Amygdala (tissue), 56 donors: ENCODE results near the gene TSPAN14.

Experiments
- DNase-seq, 56 donors: peaks; one replicate each; lab custom pipeline; 2025; lab: John Stamatoyannopoulos, UW

TSPAN14 gene

DNA sequence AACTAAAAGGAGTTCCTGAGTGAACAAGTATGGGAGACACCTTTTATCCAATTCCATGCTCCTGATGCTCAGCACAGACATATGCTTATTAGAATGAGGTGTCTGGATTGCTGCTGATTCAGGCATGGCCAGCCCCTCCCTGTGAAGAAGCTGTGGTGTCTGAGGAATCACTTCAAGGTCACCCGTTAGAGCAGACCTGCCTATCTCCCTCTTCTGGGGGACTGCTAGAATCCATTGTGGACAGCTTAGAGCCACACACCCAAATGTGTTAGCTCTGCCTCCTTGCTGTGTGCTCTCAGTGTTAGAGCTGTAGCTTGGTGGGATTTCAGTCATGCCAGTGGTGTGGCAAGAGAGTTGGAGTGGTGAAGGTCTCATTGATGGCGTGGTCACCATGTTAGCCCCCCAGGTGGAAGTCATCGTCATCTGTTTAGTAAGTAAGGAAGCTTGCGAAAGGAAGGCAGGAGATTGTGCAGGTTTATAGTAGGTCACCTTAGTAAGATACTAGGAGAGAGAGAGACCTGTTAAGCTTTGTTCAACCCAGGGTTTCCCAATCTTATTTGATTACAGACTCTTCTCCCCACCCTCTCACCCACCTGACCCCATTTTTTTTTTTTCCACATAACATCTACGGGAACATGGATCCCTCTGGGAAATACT lies 32.9 kb upstream of the TSPAN14 start:
- DNase-seq = no peak

DNA sequence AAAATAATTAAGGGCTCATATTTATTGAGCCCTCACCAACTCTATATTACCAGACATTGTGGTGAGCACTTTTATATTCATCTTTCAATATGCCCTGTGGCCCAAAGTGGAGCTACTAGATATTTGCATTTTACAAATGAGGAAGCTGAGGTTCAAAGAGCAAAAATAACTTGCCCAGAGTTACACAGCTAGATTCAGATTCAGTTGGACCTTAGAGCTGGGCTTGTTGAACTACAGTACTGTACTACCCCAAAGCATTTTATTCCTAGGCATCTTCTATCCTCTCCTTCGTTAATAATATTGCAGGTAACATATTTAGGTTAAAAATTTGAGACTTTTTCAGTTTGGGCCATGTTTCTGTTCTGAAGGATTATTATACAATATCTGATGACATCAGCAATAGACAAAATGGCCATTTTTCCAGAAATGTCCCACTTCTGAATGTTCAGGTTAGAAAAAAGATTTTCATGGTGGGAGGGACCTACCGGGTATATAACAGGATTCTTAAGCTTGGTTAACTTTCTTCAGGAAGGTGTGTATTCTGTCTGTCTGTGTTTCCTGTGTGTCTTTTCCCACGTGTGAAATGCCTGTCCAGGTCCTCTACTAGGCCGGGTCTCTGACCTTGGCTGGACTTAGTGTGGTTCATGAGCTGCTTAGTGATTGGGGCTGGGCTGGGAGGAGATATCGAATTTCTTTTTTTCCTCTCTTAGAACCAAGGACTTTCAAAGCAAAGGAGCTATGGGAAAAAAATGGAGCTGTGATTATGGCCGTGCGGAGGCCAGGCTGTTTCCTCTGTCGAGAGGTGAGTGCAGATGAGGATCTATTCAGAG lies 32.2 kb upstream of the TSPAN14 start:
- no peak for DNase-seq

DNA sequence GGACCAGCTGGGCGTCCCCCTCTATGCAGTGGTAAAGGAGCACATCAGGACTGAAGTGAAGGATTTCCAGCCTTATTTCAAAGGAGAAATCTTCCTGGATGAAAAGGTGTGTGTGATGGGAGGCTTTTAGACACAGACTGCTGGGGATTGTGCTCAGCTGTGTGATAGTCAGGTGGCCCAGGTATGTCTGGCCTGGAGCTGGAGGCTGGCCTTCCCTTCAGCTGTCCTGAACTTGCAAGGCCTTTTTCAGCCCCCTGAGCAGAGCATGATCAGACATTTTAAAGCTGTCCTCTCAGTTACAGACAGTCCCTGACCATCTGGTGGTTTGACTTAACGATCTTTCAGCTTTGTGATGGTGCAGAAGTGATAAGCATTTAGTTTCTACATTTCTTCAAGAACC lies 28.2 kb upstream of the TSPAN14 start:
- DNase-seq = no peak

DNA sequence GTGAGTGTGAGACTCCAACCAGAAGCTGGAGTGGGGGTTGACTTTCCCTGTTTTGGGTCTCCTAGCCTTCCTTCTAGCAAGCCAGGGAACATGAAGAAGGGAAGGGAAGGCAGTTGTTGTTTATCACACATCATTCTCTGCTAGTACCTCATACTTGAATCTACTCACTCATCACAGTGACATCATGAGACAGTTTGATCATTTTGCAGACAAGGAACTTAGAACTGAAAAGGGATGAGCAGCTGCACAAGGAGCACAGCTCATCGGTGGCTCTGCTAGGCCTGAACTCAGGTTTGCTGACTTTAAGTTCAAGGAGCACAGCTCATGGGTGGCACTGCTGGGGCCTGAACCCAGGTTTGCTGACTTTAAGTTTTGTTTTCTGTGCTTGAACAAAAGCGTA lies 26.6 kb upstream of the TSPAN14 start:
- no peak for DNase-seq

DNA sequence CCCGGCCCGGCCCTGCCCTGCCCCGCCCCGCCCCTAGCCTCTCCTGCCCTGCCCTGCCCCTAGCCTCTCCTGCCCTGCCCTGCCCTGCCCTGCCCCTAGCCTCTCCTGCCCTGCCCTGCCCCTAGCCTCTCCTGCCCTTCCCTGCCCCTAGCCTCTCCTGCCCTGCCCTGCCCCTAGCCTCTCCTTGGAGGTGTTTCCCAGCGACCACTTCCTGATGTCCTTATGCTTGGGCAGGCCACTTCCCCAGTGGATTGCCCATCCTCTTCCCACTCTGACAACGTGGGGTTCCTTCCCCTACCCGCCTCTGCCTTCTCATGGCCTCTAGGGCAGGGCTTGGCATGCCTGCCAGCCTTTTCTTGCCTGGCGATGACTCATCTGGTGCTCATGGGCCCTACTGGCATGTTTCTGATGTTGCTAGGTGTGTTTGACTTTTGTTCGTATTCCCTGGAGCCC lies 24.6 kb upstream of the TSPAN14 start:
- no peak for DNase-seq

DNA sequence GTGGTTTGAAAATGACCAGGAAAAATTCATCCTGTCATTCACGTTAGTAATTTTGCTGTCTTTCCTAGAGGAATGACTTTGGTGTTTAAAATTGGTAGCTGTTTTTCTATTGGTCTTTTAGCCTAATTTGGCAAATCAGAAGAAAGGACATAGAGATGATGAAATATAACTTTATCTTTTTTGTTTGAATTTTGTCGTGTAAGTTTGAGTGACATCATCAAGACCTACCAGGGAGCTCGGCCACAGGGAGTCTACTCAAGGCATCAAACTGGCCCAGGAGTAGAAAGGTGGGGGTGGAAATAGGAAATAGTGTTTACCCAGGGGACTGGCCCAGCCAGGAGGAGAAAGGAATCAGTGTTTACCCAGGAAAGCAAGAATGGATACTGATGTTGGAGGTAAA lies 21.0 kb upstream of the TSPAN14 start:
- DNase-seq = no peak

DNA sequence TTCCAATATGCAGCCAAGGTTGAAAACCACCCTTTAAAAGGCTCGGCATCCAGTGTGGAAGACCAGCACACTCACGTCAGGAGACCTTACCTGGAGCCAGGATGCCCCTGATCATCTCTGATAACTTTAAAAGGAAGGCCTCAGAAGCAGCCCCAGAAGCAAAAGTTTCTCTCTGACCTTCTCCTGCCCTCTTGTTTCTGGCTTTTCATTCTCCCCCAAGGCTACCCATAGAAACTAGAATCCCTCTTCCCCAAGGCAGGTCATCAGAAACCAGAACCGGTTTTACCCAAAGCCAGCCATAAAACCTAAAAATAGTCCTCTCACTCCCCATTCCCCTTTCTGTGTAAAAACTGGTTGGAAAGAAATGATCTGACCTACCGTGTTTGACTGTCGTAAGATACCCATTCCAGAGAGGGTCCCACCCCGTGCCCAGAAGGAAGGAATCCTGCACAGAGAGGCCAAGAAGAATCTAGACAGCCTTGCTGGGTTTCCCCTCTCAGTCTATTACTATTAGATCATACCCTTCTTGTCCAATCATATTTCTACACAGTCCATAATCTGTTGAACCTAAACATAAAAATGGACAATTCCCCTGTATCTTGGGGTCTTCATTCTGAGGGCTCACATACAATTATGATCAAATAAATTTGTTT lies 17.5 kb upstream of the TSPAN14 start:
- DNase-seq = no peak

DNA sequence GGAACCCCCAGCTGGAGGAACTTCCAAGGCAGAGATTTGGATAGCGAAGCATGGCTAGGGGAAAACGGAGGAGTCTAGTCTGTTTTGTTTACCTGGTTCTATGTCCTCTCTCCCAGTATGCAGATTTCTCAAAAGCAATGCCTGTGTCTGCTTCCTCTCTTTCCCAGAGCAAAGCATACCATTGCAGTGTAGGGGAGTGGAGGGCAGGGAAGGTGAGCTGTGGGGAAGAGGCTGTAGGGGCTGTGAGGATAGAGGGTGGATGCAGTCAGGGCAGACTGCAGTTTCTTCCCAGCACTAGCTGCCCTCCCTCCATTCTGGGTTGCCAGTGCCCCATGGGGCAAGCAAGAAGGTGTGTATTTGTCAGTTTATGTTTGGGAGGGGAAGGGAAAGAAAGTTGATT lies 16.9 kb upstream of the TSPAN14 start:
- no peak for DNase-seq

DNA sequence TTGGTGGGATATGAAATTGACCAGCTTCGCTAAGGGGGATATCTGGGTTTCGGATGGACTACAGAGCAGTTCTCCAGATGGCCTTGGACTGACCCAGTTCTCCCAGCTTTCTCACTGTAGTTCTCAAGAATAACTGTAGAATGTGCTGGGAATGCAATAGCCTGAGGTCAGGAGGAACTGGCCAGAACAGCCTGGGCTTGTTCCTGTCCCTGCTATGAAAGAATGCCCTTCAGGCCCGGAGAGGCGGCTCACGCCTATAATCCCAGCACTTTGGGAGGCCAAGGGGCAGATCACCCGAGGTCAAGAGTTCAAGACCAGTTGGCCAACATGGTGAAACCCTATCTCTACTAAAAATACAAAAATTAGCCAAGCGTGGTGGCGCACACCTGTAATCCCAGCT lies 12.3 kb upstream of the TSPAN14 start:
- DNase-seq = no peak

DNA sequence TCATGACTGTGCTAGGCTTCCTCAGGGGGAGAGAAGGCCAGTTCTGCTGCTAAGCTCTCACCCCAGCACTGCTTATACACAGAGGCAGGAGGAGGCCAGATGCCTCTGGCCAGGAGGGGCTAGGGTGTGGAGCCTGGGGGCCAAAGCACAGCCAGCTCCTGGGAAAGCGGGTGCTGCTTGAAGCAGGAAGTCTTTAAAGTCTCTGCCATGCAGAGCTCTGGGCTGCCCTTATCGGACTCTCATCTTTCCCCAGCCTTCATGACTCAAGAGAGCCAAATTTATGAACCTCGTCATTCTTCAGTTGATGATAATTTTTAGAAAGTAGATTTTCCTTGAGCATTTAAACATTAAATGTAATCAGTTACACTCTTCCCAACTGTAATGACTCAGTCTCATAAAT lies 11.2 kb upstream of the TSPAN14 start:
- DNase-seq = no peak

DNA sequence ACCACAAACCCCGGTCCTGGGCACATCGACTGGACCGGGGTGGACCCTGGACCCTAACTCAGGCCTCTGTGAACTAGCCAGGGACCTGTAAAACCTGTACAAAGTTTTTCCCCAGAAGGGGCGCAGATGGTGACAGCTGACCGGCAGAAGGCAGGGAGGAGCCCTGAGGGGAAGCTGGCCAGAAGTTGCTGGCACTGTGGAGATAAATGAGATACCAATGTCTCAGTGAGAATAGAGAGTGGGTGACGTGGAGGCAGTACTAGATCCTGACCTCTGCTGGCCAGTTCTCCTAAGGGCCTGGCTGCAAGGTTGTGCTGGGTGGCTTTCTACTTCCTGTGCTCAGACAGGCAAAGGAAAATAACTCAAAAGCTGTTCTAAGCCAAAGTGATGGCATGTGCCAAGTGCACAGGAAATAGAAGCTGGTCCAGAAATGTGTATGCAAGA lies 10.6 kb upstream of the TSPAN14 start:
- peak in 2 of 56 donors; percentile 31 to 37 for DNase-seq

DNA sequence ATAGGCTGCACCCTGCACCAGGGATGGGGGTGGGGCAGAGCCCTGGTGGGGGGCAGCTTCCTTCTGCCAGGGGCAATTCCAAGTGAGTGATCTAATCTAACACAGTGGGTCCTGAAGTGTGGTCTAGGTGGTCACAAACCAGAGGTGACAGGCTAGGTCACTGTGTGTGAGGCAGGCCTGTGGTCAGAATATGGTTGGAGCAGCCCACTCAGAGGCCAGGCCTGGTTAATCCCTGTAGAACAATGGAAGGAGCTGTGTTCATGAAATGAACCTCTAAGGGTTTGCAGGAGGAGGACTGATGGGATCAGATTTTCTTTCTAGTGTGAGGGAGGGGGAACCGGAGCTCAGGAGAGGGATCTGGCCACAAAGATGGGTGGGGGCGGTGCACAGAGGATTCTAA lies 10.0 kb upstream of the TSPAN14 start:
- no peak for DNase-seq

DNA sequence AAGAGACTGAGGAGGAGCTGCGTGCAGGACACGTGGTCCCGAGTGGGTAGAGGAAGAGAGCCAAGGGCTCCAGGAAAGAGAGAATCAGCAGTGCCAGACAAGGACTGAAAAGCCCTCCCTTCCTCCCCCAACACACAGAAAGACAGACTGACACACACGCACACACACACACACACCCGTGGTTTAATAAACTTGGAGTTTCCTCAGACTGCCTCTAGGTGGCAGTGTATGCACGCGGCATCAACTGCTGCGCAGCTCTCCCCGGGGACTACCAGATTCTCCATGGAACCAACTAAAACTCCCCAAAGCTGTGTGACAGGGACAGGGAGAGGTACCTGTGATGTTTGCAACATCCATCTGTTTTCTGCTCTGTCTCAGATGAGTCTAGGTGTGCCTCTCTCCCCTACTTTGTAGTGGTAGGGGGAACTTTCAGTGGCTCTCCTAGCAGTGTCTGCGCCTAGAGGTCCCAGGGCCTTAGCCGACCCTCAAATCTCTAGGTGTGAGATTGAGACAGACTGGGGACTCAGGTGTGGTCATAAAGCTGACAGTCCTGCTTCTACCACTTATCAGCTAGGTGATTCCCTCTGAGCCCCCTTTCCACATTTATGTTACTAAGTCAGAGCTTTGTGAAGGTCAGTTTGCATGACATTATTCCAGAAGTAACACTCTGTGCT lies 9.3 kb upstream of the TSPAN14 start:
- DNase-seq = peak in 44 of 56 donors; percentile 36 to 83 (median 57)

DNA sequence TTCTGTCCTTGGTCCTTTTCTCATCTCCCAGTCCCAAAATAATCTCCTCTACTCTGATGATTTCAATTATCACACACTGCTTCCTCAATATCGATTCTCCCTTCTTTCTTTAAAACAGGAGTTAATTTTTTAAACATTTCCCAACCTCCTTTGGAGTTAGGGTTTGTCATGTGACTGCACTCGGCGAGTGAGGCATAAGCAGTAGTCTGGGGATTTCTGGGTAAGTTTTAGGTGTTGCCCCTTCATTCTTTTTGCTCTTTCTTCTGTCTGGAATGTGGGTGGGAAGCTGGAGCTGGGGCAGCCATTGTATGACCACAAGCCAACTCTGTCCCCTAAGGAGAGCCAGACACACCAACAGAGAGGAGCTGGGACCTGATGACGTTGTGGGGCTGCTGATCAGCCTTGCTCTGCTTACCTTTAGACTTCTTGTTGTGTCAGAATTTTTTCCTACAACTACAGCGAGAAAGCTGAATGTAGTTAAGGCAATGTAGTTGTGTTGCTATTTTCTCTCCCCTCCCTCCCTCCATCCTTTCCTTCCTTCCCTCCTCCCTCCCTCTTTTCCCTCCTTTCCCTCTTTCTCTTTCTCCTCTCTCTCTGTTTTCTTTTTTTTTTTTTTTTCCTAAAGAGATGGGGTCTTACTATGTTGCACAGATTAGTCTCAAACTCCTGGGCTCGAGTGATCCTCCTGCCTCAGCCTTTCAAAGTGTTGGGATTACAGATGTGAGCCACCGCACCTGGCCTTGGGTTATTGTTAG lies 6.5 kb upstream of the TSPAN14 start:
- DNase-seq = no peak

DNA sequence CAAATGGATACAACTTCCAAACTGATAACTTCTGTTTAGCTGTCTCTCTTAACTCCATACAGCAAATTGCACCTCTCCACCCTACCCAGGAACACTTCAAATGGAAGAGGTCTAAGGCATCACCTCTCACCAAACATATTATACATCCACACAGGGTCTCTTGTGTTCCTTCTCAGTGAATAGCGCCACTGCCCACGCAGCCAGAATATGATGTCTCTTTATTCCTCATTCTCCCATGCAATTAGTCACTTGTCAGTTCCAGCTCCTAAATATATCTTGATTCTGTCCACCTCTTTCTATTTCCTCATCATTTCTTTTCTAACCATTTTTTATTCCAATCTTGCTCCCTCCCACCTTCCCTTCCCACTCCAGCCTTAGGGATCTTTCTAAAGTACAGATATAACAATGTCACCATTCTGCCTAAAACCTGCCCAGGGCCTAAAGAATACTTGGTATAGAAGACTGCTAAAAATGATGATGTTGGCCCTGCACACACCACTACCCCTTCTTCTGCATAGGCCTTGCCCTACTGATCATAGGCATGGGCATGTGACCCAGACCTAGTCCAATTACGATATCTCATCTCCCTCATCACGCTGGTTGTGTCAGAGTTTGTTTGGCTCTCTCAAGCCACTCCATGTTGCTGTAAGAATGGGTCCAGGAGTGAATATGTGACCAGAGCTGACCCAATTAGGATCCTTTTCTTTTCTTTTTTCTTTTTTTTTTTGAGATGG lies 5.7 kb upstream of the TSPAN14 start:
- peak in 2 of 56 donors; percentile 14 to 42 for DNase-seq

DNA sequence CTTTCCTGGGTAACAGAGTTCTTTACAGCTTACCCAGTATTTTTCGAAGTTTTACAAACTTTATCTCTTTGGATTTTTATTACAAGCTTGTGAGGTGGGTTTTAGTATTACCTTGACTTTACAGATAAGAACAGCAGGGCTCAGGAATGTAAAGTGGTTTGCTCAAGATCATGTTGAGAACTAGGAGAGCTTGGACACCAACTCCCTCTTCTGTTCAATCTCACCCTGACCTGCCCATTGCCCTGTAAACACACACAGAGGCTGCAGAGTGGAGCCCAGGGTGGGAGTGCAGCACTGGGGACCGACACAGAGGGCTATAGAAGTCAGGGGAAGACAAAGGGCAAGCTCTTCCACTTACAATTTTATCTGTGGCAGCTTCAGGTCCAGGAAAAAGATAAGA lies 4.6 kb upstream of the TSPAN14 start:
- no peak for DNase-seq

DNA sequence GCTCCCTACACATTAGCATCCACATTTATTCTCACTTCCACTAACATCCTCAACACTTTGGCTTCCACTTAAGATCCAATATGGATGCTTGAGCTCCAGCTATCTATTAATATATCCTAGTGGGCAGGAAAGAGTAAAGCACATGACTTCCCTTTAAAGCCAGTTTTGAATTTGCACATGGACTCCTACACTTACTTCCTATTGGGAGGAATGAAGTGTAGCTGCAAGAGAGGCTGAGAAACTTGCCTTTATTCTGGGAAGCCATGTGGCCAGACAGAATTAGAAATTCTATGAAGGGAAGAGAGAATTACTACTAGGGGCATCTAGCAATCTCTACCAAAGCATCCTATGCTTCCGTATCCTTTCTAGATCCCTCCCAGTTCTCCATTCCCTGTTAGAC lies 3.0 kb upstream of the TSPAN14 start:
- no peak for DNase-seq

DNA sequence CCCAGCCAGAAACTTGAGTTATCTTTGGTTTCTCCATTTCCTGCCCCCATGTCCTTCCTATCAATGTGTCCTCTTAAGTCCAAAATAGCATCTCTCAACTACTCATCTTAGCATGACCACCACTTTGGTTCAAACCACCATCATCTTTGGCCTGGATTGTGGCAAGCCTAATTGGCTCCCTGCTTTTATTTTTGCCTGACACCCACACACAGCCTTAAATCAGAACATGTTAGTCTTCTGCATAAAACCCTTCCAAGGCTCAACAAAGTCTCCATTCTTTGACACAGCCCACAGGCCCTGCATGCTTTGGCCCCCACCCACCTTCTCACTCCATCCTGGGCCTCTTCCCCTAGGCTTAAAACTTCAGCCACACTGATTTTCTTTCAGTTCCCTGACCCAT lies 2.0 kb upstream of the TSPAN14 start:
- DNase-seq = no peak

DNA sequence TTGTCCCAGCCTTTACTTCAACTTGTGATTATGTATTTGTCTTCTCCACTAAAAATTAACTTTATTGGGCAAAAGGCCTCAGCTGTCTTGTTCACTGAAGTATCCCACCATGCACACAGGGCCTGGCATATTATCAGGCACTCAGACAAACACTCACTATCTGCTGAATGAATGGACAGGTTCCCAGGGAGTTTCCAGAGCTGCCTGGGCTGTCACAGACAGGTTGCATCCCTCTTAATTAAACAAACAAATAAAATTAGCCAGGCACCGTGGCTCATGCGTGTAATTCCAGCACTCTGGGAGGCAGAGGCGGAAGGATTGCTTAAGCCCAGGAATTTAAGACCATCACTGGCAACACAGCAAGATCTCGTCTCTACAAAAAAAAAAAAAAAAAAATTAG lies 1.5 kb upstream of the TSPAN14 start:
- no peak for DNase-seq
